ENCODE data around the gene EPS8. TPM values are rescaled to one million over a fixed set of nuclear protein-coding genes. Genes with fewer than 3 reads are reported as not detected.

Gene EPS8
- polyA plus RNA-seq, 1 of the 3 experiments (the other 2 are of a cell fraction) = 19.8 TPM

DNA sequence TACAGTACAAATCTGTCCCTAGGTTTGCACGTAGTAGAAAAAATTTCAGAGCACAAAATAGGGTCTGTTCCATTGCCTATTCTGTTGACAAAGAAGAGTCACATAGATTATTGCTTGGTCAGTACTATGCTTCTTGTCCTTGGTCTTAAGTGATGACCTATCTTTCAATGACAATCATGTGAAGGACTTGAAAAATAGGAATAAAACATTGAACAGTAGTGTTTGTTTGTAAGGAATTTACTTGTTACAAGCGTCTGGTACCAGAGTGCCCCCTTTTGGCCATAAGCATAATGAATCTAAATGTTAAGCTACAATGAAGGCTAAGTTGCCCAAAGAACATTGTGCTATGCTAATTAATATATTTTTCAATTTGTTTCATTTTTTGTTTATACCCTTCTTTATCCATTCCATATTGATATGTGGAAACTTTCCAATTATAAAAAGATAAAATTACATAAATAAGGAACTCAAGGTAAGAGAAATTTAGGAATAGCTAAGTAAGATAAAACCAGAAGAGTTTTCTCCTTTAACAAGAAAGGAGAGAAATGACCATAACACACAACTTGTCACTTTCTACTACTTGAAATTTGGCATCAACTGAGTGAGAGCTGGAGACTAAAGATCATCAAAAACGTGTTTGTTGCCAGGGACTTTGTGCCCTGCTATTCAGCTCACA lies 204.7 kb downstream of the EPS8 start:
- Histone ChIP-seq H3K4me2 (no peak overlapping the region), H3K9me3 (no peaks in the 10 kb centered on the region), H3K9ac (no peak overlapping the region), H3K4me1 (ENCODE audit: control insufficient read depth in 1 of 2, insufficient read depth in 2 of 2, low read depth in 1 of 2, low read length in 1 of 2) (no peaks in the 10 kb centered on the region), H3K27me3 (ENCODE audit: insufficient read depth) (no peaks in the 10 kb centered on the region), H3F3A (replicated peaks; ENCODE audit: insufficient read depth) (no peaks in the 10 kb centered on the region), H3K79me2 (ENCODE audit: insufficient read depth) (no peaks in the 10 kb centered on the region), H4K20me1 (ENCODE audit: insufficient read depth) (no peaks in the 10 kb centered on the region), H2AFZ (ENCODE audit: low read depth) (no peak overlapping the region), H3K27ac (ENCODE audit: low read depth in 2 of 2, low read length in 1 of 2) (no peak overlapping the region), H3K4me3 (ENCODE audit: low read depth in 2 of 2, low read length in 1 of 2) (no peak overlapping the region), H3K9me2 (no peaks in the 10 kb centered on the region), H3K36me3 (replicated peaks in 1 of 2; ENCODE audit: control insufficient read depth in 1 of 2, insufficient read depth in 2 of 2, low read length in 1 of 2) (no peaks in the 10 kb centered on the region)
- ChIA-PET POLR2A (no interaction called here), CTCF (interaction anchor here (0.7 to 3.7 kb wide), 19 partner anchors 10 to 354 kb away, joined by 3 to 25 read pairs (median 4); no protein-coding TSS in a partner anchor)
- 36% methylated on average over 3 of the region's 3 CpGs for WGBS (ENCODE audit: low lambda C conversion rate)
- peak; percentile 5 for DNase-seq
- TF ChIP-seq, protein P1, sequence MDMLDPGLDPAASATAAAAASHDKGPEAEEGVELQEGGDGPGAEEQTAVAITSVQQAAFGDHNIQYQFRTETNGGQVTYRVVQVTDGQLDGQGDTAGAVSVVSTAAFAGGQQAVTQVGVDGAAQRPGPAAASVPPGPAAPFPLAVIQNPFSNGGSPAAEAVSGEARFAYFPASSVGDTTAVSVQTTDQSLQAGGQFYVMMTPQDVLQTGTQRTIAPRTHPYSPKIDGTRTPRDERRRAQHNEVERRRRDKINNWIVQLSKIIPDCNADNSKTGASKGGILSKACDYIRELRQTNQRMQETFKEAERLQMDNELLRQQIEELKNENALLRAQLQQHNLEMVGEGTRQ (IDR thresholded peaks at IDR 0.05; ENCODE audit: borderline replicate concordance, low read depth, low read length) = no peak
- TF ChIP-seq FOSL2 (IDR thresholded peaks at IDR 0.05; ENCODE audit: borderline replicate concordance, low read depth) = no peak
- TF ChIP-seq TCF12 (IDR thresholded peaks at IDR 0.05) = no peak
- TF ChIP-seq, protein P2, sequence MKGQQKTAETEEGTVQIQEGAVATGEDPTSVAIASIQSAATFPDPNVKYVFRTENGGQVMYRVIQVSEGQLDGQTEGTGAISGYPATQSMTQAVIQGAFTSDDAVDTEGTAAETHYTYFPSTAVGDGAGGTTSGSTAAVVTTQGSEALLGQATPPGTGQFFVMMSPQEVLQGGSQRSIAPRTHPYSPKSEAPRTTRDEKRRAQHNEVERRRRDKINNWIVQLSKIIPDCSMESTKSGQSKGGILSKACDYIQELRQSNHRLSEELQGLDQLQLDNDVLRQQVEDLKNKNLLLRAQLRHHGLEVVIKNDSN (IDR thresholded peaks at IDR 0.05; ENCODE audit: borderline replicate concordance, low read depth) = no peak
- no peak for TF ChIP-seq ELF1 (IDR thresholded peaks at IDR 0.05)
- TF ChIP-seq POLR2AphosphoS5 (IDR thresholded peaks at IDR 0.05; ENCODE audit: low read depth, low read length) = no peak
- TF ChIP-seq GATA2 (CRISPR knock-in tag; IDR thresholded peaks at IDR 0.05) = no peak
- no peak for TF ChIP-seq SIN3A (IDR thresholded peaks at IDR 0.05; ENCODE audit: borderline replicate concordance, low read depth, low read length)
- TF ChIP-seq NRF1 (IDR thresholded peaks at IDR 0.05; ENCODE audit: low read depth, low read length) = no peak
- TF ChIP-seq GABPA (IDR thresholded peaks at IDR 0.05; ENCODE audit: low read depth) = no peak
- TF ChIP-seq, protein P3, sequence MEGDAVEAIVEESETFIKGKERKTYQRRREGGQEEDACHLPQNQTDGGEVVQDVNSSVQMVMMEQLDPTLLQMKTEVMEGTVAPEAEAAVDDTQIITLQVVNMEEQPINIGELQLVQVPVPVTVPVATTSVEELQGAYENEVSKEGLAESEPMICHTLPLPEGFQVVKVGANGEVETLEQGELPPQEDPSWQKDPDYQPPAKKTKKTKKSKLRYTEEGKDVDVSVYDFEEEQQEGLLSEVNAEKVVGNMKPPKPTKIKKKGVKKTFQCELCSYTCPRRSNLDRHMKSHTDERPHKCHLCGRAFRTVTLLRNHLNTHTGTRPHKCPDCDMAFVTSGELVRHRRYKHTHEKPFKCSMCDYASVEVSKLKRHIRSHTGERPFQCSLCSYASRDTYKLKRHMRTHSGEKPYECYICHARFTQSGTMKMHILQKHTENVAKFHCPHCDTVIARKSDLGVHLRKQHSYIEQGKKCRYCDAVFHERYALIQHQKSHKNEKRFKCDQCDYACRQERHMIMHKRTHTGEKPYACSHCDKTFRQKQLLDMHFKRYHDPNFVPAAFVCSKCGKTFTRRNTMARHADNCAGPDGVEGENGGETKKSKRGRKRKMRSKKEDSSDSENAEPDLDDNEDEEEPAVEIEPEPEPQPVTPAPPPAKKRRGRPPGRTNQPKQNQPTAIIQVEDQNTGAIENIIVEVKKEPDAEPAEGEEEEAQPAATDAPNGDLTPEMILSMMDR (IDR thresholded peaks at IDR 0.05) = peak; percentile 85
- TF ChIP-seq CHD2 (IDR thresholded peaks at IDR 0.05; ENCODE audit: low read length, partially characterized antibody) = no peak
- TF ChIP-seq FOXM1 (IDR thresholded peaks at IDR 0.05; ENCODE audit: low read depth) = no peak
- peak; percentile 74 for TF ChIP-seq SMC3 (IDR thresholded peaks at IDR 0.05; ENCODE audit: low read depth, low read length)
- peak; percentile 71 for TF ChIP-seq RAD21 (IDR thresholded peaks at IDR 0.05; ENCODE audit: low read length)
- no peak for TF ChIP-seq EZH2phosphoT487 (IDR thresholded peaks at IDR 0.05; ENCODE audit: borderline replicate concordance, low read depth)
- no peak for TF ChIP-seq YY1 (IDR thresholded peaks at IDR 0.05; ENCODE audit: low read depth)
- TF ChIP-seq, protein P4, sequence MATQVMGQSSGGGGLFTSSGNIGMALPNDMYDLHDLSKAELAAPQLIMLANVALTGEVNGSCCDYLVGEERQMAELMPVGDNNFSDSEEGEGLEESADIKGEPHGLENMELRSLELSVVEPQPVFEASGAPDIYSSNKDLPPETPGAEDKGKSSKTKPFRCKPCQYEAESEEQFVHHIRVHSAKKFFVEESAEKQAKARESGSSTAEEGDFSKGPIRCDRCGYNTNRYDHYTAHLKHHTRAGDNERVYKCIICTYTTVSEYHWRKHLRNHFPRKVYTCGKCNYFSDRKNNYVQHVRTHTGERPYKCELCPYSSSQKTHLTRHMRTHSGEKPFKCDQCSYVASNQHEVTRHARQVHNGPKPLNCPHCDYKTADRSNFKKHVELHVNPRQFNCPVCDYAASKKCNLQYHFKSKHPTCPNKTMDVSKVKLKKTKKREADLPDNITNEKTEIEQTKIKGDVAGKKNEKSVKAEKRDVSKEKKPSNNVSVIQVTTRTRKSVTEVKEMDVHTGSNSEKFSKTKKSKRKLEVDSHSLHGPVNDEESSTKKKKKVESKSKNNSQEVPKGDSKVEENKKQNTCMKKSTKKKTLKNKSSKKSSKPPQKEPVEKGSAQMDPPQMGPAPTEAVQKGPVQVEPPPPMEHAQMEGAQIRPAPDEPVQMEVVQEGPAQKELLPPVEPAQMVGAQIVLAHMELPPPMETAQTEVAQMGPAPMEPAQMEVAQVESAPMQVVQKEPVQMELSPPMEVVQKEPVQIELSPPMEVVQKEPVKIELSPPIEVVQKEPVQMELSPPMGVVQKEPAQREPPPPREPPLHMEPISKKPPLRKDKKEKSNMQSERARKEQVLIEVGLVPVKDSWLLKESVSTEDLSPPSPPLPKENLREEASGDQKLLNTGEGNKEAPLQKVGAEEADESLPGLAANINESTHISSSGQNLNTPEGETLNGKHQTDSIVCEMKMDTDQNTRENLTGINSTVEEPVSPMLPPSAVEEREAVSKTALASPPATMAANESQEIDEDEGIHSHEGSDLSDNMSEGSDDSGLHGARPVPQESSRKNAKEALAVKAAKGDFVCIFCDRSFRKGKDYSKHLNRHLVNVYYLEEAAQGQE (IDR thresholded peaks at IDR 0.05; ENCODE audit: low read depth, low read length) = no peak
- TF ChIP-seq RCOR1 (IDR thresholded peaks at IDR 0.05; ENCODE audit: low read length) = no peak
- TF ChIP-seq, protein P5, sequence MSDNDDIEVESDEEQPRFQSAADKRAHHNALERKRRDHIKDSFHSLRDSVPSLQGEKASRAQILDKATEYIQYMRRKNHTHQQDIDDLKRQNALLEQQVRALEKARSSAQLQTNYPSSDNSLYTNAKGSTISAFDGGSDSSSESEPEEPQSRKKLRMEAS (IDR thresholded peaks at IDR 0.05; ENCODE audit: low read depth) = no peak
- no peak for TF ChIP-seq EP300 (IDR thresholded peaks at IDR 0.05; ENCODE audit: borderline replicate concordance in 1 of 2, low read depth in 1 of 2, low read length in 1 of 2)

Measured in SK-N-SH (cell line).